ENCODE measurements around the gene MACROD1.
A peak's percentile ranks its signal among the peaks of the same experiment; 100 is the strongest.

Gene MACROD1

DNA sequence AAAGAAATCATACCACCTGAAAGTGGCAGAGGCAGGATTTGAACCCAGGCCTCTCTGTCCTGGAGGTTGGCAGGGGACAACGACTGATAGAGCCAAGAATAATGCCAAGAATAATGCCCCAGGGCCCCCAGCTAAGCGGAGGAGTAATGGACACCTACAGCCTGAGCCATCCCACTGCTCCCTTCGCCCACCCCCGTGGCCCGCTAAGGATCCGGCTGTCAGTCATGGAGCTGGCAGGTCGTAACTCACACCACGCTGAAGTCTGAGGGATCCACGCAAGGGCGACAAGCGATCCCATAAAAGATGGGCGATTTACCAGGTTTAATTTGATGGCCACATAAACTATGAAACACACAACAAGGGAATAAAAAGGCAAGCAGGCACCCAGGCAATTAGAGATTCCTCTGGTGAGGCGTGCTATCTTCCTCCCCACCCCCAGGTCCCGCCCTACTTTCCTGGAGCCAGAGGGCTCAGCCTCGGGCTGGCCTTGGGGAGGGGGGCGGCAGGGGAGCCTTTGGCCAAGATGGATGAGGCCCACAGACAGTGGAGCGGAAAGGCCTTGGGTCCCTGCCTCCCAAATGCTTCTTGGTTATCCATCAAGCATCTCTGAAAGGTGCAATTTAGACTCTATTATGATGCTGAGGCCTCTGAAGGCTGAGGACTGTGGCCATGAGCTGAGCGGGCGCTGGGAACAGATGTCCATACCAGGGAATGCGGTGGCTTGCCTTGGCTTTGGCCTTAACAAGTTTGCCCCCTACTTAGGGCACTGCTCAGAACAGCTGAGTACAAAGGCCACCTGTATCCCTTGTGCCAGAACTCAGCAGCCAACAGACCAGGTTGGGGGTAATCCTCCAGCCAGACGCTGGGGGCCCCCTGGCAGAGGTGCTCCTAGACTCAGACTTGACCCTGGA is 55.2 kb downstream of the MACROD1 start:
- no peak for DNase-seq

DNA sequence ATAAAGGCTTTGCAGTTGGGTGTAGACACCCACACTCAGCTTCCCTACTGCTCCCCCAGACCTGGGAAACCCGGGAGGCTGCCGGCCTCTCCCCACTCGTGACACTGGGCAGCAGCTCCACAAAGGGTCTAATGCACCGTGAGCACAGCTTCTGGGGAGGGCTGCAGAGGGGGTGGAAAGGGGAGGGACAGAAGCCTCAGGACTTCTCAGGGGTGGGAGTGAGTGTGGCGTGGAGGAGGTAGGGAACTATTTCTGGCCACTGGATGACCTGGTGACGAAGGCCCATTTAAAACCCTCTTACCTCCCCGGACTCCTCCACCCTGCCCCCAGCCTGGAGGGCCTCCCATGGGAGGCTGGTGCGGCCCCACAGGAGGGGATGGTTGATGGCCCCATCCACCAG is 56.6 kb downstream of the MACROD1 start:
- no peak for DNase-seq

DNA sequence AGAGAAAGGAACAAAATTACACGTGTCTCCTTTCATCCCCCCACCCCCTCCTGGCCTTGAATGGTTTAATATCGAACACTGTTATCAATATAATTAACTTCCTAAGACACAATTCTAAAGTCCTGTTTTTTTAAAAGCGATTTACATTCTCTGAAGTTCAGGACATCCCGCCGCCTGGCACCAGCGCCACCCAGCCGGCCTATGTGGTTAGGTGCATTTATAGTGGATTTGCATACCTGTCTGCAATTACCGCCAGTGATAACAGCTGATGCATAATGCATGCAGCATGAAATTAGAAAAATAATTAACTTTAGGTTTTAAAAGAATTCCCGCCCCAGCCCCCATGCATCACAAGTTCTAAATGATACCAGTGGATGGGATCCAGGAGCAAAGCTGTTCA is 58.6 kb downstream of the MACROD1 start:
- DNase-seq, result no peak

DNA sequence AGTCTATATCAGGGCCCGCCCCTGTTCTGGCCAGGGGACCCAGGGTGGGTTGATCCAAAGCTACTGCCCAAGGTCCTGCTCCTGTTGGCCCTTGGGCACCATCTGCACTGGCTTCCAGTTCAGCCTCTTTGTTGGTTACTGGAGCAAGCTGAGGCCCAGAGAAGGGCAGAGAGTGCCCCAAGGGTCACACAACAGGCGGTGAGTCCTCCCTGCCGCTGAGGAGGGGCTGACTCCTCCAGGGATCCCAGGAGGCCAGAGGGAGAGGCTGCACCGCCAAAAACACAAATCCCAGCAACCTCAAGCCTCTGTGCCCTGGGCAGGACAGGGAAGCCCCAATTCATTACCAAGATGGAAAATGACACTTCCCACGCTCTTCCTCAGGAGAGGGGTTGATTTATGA is 61.3 kb downstream of the MACROD1 start:
- DNase-seq, result no peak

DNA sequence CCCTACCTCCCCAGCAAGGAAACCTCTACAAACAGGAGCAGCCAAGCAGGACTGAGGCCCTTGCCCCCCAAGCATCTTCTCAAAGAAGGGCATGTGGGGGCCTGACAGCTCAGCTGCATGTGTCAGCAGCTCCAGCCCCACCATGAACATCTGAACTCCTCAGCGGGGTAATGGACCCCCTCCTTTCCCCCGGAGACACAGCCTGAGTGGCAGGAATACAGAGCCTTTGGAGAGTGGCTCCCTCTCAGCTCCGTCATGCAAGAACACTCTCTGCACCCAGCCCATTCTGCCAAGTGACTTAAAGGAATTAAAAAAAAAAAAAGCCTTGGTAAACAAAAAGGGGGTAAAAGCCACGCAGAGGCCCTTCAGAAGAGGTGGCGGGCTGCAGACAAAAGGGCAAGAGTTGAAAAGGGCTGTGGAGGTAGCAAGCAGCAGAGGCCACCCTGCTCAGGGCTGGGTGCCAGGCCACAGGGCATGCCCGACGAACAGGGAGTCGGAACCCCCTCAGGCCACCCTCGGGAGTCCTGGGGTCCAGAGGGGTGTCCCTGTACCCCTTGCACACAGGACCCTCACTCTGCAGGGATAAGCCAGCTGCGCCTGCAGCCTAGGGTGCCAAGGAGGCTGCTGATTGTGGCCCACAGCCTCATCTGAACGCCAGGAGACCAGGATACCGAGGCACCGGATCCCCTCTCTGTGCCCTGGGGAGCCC is 62.5 kb downstream of the MACROD1 start:
- DNase-seq, result no peak

DNA sequence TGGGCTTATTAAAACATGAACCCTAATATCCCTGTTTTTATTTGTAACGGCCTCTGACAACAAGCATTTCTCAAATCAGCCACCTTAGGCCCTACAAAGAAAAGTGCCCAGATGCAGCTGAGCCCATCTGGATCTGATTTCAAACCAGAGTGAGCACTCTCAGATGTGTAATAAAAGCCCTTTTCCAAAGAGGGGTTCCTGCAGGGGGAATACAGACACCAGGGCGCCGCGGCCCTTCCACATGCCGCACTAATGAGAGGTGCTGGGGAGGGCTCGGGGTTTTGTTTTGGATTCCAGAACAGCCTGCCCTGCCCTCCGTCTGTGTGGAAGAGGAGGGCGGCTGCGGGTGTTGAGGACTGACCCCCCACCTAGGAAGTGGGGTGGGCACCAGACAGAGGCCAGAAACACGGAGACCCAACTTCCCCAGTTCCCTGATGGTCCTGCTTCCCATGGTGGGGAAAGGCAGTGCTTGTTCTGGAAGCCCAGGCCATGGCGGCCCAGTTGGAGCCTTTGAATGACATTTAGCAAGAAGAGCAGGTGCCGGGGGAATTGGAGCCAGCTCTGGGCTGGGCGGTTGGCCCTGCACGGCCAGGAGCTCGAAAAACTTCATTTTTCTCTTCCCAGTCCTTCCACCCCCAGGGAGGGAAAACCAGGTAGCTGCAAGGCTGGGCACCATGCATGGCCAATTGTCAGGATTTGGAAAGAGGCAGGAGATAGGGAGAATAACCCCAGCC is 63.7 kb downstream of the MACROD1 start:
- no peak for DNase-seq

DNA sequence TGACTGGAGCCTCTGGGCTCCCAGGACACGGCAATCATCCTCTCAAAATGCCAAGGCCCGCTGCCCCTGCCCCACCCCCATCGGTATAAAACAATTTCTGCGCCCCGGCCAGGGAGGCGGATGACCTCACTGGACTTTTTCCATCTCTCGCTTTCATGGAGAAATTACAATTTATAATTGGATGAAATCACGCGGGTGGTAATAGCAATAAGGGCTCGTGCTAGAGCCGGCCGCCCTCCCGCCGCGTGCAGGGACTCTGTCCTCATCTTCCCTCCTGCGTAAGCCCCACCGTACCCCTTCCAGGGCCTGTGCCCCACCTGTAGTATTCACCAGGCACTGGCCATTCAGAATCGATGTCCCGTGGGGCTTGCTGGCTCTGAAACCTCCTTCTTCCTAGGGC is 64.5 kb downstream of the MACROD1 start:
- DNase-seq, result no peak

DNA sequence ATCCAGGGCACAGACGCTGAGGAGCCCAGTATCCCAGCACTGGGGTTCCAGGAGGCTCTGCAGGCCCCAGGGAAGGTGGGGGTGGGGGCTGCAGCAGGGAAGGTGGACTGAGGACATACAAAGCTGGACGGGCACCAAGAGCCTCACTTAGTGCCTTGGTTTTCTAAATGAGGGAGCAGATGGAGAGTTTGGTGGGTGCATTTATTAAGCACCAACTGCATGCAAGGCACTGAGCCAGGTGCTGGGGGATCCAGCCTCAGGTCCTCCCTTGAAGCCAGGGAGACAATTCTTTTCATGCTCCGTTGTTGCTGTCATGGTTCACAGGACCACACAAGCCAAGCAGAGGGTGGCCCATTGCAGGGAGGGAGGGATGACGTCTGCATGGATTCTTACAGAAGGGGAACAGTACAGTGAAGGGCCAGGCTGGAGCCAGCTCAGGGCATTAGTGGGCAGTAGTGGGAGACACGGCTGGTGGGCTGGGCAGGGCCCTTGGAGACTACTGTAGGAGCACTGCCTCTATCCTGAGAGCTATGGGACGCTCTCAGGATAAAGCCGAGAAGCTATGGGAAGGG is 65.0 kb downstream of the MACROD1 start:
- no peak for DNase-seq

DNA sequence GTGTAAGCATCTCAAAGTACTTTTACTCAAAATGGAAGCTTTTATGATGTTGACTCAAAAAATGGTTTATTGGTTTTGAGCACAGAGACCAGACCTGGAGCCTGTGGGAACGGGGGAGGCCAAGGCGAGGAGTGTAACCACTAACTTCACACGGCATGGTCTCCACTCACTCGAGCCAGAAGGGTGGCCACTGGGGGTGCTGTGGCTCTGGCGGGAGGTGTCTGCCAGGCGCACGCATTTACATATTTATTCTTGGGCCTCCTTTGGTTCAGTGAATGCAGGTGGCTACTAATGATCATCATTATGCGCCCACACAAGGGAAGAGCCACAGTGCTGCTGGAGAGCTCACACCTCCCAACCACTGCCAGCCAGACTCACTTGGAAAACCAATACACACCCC is 65.6 kb downstream of the MACROD1 start:
- no peak for DNase-seq

DNA sequence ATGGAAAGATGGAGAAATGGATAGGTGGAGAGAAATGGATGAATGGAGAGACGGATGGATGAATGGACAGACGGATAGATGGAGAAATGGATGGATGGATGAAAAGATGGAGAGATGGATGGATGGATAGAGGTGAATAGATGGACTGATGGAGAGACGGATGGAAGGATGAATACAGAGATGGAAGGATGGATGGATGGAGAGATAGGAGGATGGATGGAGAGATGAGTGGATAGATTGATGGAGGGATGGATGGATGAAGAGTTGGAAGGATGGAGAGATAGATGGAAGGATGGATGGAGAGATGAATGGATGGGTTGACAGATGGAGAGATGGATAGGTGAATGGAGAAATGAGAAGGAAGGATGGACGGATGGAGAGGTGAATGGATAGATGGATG is 66.5 kb downstream of the MACROD1 start:
- no peak for DNase-seq

DNA sequence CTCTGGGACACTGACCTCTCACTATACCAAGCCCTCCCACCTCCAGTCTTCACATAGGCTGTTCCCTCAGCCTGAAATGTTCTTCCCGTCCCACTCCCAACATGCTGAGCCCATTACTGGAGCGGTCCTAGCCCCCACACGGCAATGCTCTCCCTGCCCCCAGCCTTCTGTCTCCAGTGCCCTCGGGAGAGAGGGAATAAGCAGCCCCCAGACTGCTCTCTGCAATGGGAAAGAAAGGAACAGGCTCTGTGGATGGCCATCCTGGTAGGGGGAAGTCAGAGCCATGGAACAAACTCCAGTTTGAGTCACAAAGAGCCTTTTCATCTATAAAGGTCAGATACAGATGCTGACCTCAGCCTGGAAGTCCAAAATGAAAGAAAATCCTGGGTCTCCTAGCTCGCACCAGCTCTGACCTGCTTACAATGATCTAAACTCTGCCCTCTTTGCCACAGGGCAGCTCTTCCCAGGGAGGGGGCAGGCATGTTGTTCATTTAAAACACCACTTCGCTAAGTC is 67.5 kb downstream of the MACROD1 start:
- DNase-seq, result no peak

DNA sequence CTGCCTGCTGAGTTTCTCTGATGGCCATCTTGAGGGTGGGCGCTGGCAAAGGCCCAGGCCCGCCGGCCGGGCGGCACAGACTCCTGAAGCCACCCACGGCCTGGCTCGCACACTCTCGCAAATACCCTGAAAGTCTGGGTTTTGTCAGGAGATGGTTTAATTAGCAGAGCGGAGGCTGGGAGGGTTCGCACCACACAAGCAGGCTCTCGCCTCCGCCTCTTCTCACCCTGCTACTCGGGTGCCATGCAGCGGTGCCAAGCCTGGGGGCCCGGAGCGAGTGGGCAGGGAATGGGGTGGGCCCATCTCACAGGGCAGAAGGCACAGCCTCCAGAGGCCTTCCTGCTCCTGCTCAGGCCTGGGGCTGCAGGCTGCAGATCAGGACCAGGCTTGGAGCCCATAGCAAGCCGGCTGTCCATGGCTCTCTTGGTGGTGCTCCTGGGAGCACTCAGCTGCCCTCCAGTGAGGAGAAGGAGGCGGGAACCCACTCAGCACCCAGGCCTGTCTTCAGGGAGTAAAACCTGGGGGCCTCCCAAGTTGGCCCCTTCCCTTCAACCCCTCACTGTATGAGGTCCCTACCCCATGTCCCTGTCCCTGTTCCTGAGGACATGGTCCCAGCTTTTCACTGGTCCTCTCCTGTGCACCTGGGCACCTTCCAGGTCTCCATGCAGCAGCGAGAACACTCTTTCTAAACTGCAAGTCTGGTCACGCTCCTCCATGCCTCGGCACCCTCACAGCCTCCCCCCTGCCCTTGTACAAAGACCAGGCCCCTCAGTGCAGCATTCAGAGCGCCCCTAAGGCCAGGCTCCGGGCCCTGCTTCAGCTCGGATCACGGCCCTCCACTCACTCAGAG is 68.2 kb downstream of the MACROD1 start:
- DNase-seq, result no peak

DNA sequence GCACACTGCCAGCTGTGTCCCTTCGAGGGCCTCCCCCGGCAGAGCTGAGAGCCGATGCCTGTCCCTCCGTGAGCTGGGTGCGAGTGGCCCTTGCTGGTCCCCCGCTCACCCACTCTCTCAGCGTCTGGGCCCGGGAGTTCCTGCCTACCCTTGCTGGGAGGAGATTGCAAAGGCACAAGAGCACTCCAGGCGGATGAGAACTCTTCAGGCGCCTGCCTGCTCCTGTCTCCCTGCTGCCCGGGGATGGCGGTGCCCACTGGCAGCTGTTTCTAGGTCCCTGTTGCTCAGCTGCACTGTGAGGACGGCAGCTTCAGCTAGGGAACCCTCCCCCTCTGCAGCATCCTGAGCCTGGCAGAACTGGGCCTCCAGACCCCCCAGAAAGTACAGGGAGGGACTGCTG is 69.1 kb downstream of the MACROD1 start:
- no peak for DNase-seq

DNA sequence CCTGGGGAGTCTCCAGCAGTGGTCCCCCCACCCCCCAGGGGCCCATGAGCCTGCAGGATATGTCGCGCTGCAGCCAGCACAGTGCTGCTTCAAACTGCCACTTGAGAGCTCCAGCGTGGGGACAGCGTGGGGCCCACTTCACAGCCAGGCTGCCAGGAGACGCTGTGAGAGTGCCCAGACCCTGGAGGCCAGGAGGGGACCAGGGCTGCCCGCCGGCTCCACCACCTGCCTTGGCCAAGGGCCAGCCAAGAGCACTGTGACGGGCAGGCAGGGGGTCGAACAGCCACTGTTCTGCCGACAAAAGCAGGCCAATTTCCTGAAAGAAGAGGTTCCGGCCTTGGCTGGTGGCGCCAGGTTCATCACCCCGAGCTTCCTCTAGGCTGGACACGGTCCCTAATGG is 70.0 kb downstream of the MACROD1 start:
- DNase-seq, result no peak

DNA sequence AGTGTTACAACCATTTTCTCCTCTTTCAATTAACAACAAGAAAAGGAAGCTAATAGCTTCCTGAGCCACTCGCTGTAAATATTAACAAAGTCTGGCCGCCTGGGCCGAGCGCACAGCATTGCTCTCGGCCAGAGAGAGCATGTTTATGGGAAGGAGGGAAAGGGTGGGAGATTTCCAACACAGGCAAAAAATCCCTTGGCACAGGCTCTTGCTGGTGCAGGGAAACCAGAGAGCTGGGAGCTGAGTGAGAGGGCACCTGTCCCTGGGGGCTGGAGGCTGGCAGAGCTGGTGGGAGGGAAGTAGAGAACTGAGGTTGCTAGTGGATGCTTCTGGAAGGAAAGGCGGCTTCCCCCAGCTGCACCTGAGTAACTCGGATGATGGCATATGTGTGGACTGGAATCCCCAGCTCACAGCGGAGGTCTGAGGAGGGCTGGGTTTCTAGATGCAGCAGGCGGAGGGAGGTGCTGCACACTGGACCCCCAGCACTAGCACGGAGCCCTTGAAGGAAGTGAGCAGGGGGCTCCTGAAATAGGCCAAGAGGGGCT is 70.6 kb downstream of the MACROD1 start:
- no peak for DNase-seq

DNA sequence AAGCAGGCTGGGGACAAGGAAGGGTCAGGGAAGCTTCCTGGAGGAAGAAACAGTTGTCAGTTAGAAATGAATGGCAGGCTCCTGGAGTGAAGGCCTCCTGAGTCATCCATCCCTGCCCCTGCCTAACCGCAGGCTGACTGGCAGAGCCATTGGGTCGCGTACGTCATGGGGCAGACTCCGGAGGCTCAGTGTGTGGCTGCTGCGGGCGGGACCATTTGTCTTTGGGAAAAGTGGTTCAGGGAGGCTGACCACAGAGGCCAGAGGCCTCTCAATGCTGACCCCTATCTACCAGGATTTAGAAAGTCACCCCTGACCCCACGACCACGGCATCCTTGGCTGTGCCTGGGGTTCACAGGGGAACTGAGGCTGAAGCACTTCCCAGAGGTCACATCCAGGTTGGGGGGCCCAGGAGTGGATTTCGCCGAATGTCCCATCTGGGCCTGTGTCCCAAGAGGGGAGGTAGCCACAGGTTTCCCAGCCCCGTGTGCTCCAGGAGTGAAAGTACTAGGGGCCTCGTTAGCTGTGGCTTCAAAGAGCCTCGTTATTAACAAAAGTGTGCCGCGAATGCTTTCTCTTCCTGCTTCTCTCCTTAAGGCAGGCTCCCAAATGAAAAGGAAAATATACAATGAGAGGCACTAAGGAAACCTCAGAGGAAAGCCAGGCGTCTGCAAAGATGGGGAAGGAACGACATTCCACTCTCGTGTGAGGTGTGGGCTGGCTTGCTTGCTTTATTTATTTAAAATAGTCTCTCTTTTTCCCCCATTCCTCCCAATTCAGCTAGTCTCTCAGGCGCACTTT is 71.3 kb downstream of the MACROD1 start:
- DNase-seq, result peak; percentile 58

DNA sequence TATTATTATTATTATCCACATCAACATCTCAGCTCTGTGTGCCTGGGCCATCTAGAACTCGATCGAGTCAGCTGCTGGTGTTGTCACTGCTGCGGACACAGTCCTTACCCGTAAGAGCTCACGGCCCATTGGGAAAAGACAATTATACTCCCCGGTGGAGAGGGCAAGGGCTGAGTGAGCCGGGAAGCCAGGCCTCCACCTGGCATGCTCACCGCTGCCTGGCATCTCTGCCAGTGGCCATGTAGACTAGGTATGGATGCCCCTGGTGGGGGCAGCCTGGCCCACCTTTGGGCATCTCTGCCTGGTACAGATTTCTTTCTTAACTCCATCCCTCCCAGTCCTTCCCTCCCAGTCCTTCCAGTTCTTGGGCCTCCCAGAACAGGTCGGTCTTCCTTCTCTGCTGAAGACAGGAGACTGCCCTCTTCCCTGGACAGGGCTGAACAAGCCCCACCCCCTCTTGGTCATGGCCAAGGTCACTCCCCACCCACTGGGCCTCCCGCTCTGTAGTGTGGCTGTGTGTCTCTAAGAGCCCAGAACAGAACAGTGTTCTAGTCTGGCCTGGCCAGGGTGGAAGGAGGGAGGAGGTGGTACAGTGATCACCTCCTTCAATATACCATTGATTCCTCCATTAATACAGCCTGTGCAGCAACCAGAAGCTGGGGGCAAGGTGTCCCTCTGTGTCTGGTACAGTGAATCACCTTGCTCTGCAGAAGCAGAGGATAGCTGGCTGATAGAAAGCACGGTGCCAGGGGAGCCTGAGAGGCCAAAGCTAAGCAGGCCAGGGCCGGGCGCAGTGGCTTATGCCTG is 72.5 kb downstream of the MACROD1 start:
- DNase-seq, result no peak

DNA sequence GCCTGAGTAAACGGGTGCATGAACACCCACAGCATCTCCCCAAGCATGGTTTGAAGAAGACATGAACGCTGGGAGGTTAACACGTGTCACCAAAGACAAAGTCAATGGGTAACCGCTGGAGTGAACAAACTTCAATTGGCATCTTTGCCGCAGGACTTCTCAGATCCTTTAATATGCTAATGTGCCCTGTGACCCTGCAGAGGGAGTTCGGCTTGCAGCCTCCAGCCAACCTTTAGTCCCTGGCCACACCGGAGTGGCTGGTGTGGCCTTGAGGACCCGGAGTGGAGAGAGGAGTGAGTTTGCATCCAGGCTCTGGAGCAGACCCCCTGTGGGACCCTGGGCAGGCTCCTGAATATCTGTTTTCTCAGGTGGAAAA is 73.2 kb downstream of the MACROD1 start:
- no peak for DNase-seq

DNA sequence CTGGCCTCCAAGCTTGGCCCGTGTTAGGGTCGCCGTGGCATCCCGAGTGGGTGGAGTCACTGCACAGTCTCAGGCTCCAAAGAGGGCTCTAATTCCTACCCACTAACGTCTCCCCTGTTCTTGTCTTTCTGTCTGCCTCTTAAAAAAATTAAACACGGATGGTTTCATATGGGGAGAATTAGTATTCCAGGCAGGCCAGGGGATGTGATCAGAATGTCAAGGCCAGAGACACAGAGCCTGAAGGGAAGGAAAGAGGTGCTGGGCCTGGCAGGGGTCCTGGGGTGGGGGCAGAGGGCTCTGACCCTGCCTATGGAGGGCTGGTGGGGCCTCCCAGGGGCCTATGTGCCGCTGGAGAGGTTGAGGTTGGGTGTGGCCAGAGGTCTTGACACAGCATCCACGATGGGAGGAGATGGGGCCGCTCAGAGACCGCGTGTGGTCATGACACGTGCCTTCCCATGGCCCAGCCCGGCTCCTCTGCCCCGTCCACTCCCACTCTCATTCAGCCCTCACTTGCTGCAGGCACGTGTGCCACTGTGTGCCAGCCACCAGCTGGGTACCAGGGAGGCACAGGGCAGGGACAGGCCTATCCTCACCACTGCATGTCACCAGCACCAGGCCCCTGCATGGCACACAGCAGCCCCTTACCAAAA is 73.7 kb downstream of the MACROD1 start:
- peak; percentile 71 for DNase-seq

All from GF-D8 (cell line).